Pancreas (tissue), 10 donors: ENCODE data around the gene BLACAT1. TPM values are rescaled to one million over a fixed set of nuclear protein-coding genes. Genes with fewer than 3 reads are reported as not detected.
A peak's percentile ranks its signal among the peaks of the same experiment; 100 is the strongest.

ENCODE experiments used
- ATAC-seq, 4 donors: fragments of 200-7000 bp; cut with Tn5 transposase; one replicate each; pipeline versions ENCODE4 v1.8.0 to v1.9.1; 2020; ENCODE audit warnings: mild to moderate bottlenecking in 4 of 4, moderate library complexity in 4 of 4
- DNase-seq, 6 donors: peaks; one replicate each; pipeline ENCODE4 v3.0.0-alpha.2; 2020
- FAIRE-seq: peaks from 2 replicates; lab custom pipeline; 2012; peaks lifted over from hg19 to GRCh38; lab: Jason Lieb, UNC
- H3K27ac ChIP-seq, 4 donors: fragments of 200-600 bp; sonication (generic); 1 replicate in 3 of 4; 2 replicates in 1 of 4; pipeline versions ENCODE4 v1.5.0 to v1.8.0; 2020
- H3K27me3 ChIP-seq, 4 donors: fragments of 200-600 bp; one replicate each; pipeline ENCODE4 v1.8.0; 2021
- H3K36me3 ChIP-seq, 3 donors: fragments of 200-600 bp; sonication (generic) in 1 of 3; one replicate each; pipeline versions ENCODE4 v1.5.0 to v1.8.0; 2020 to 2021
- H3K4me1 ChIP-seq, 3 donors: fragments of 200-600 bp; one replicate each; pipeline ENCODE4 v1.8.0; 2021
- H3K4me3 ChIP-seq, 4 donors: fragments of 200-600 bp; sonication (generic) in 2 of 4; one replicate each; pipeline versions ENCODE4 v1.5.0 to v1.8.0; 2020 to 2021
- H3K9me3 ChIP-seq, 4 donors: fragments of 200-600 bp; one replicate each; pipeline ENCODE4 v1.8.0; 2021
- CTCF ChIP-seq, 4 donors: fragments of 200-600 bp; sonication (generic) in 3 of 4; IDR thresholded peaks; one replicate each; pipeline versions ENCODE4 v1.5.0 to v1.8.0; 2021; ENCODE audit warnings: antibody characterized with exemption in 4 of 4
- WGBS, 2 donors: extraction: QIAGEN DNeasy Blood & Tissue Kit; methylation state at CpG; one replicate each; pipeline ENCODE4 v1.1.7; 2013; 5-methylcytosine and 5-hydroxymethylcytosine counted together
- intact Hi-C, 3 donors: fragments of 100-400 bp; cut with DNase I; formaldehyde crosslinking; loops; one replicate each; pipeline versions ENCODE4 v1.11.1 to v1.14.2; 2022
- polyA plus RNA-seq, 2 donors: library from polyadenylated mRNA; stranded (reverse); fragments of 200-250 nt; gene quantifications; one replicate each; pipeline ENCODE4 v1.2.3, GENCODE V29; 2013
- total RNA-seq, 6 donors: library from RNA; stranded (reverse); fragmentation: NEBNext Ultra II Directional in 4 of 6; extraction: Animal tissue kit (Norgen Biotek cat#: 25700) in 4 of 6; gene quantifications; one replicate each; pipeline versions ENCODE4 v1.2.1 to v1.2.4, GENCODE V29; 2021 to 2023
- donor health status: healthy with polysubstance abuse.
- donor health status: DM: no; HTN: no; CAD: no; lungs with moderate emphysema.
- donor health status: DM: no; HTN: no; CAD: no.
- donor health status: control.
- donor health status: control.
- donor health status: Bipolar disorder and iron deficiency.
- donor health status: DM: yes; HTN: yes; CAD: no.
- donor health status: DM: no; HTN: no; CAD: no.
- donor health status: DM: no; HTN: no; CAD: no.
- donor health status: DM: yes; HTN: yes; CAD: no.

Gene BLACAT1
- under 1 TPM in 5 of 6 donors, not detected in 1; 0.09 to 0.34 (median 0.17) TPM for total RNA-seq
- polyA plus RNA-seq, result under 1 TPM in 1 of 2 donors, not detected in 1; 0.09 TPM

GRCh38 chr1:205455581-205456382 lies at the start of gene BLACAT1:
TSS of gene BLACAT1 (minus strand) at chr1:205456045.
- no peaks in the 10 kb centered on the region for H3K36me3 ChIP-seq
- TF ChIP-seq CTCF (IDR thresholded peaks at IDR 0.05), result no peak
- FAIRE-seq, result no peak
- H3K27me3 ChIP-seq, result peaks cover 0 to 30% (median 8%) of the 10 kb centered on the region in 4 donors
- peaks cover 0 to 10% (median 4%) of the 10 kb centered on the region in 3 donors for H3K4me1 ChIP-seq
- ATAC-seq, result no peak
- H3K9me3 ChIP-seq, result no peaks in the 10 kb centered on the region
- WGBS, 2 donors, result 5% methylated on average over 51 to 53 of the region's 53 CpGs
- peak in 1 of 6 donors; percentile 51 for DNase-seq
- H3K4me3 ChIP-seq, result peak within 1 kb of the TSS in 2 of 4 donors; percentile 5 to 36
- H3K27ac ChIP-seq, result no peak within 1 kb of the TSS
- intact Hi-C loops, result no loop called here

GRCh38 chr1:205505076-205505729 lies 49.4 kb upstream of the BLACAT1 start:
- no peaks in the 10 kb centered on the region for H3K36me3 ChIP-seq
- peaks cover 0 to 3% (median 0%) of the 10 kb centered on the region in 3 donors for H3K4me1 ChIP-seq
- peak overlapping the region in 3 of 4 donors; percentile 31 to 70 (median 70) for H3K27ac ChIP-seq
- ATAC-seq (peak; percentile 9 to 35 (median 22)), DNase-seq (peak in 1 of 6 donors; percentile 21), FAIRE-seq (no peak)
- H3K4me3 ChIP-seq, result peak overlapping the region; percentile 44 to 74 (median 61)
- intact Hi-C loops, result no loop called here
- WGBS, 2 donors, result 4 to 7% methylated on average over 18 of the region's 18 CpGs
- no peak for TF ChIP-seq CTCF (IDR thresholded peaks at IDR 0.05)
- no peaks in the 10 kb centered on the region for H3K9me3 ChIP-seq
- no peaks in the 10 kb centered on the region for H3K27me3 ChIP-seq

- peaks cover 0 to 3% (median 0%) of the 10 kb centered on the region in 3 donors for H3K4me1 ChIP-seq
- intact Hi-C loops, result no loop called here
- FAIRE-seq (no peak), ATAC-seq (peak; percentile 84 to 91 (median 90)), DNase-seq (peak; percentile 85 to 94 (median 88))
- WGBS, 2 donors, result 3 to 4% methylated on average over 37 to 42 of the region's 42 CpGs
- H3K27ac ChIP-seq, result peak within 1 kb of the TSS; percentile 31 to 71 (median 61)
- TF ChIP-seq CTCF (IDR thresholded peaks at IDR 0.05), result no peak
- H3K36me3 ChIP-seq, result no peaks in the 10 kb centered on the region
- no peaks in the 10 kb centered on the region for H3K9me3 ChIP-seq
- peak within 1 kb of the TSS; percentile 44 to 74 (median 61) for H3K4me3 ChIP-seq
- H3K27me3 ChIP-seq, result no peaks in the 10 kb centered on the region
Observed at GRCh38 chr1:205504311-205505075, 48.6 kb upstream of the BLACAT1 start, which contains the start of gene CDK18. TSS of gene CDK18 (plus strand) at chr1:205504669. CDS start at chr1:205523168, 18,499 bp downstream.

- Histone ChIP-seq H3K36me3 (no peaks in the 10 kb centered on the region), H3K27me3 (no peaks in the 10 kb centered on the region), H3K4me1 (peaks cover 0 to 3% (median 0%) of the 10 kb centered on the region in 3 donors), H3K4me3 (no peak overlapping the region), H3K27ac (no peak overlapping the region), H3K9me3 (no peaks in the 10 kb centered on the region)
- no peak for FAIRE-seq
- DNase-seq, result peak in 1 of 6 donors; percentile 1
- no peak for TF ChIP-seq CTCF (IDR thresholded peaks at IDR 0.05)
- WGBS, 2 donors, result 68% methylated on average over 3 of the region's 3 CpGs
- intact Hi-C loops, result no loop called here
- ATAC-seq, result no peak
Observed at GRCh38 chr1:205502992-205503391, 47.1 kb upstream of the BLACAT1 start.
